Measurements from ENCODE around the gene PRM3. TPM values are rescaled to one million over a fixed set of nuclear protein-coding genes. Genes with fewer than 3 reads are reported as not detected.

PRM3 gene
- total RNA-seq, 1 donor from 2014 or later: not detected

DNA sequence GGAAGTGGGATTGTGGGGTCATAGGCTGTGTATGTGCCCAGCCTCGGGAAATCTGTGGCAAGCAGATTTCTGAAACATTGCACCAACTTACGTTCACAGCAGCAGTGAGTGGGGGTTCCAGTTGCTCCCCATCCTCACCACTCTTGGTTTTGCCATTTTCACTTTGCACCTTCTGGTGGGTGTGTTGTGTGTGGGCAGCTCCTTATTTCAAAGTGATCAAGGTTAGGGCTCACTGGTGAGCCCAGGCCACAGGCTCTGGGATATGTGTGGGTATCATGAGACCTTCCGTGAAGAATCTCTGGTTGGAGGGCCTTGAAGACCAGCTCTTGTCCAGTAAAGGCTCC, 37.2 kb upstream of the PRM3 start:
- no peaks in the 10 kb centered on the region for H3K79me2 ChIP-seq (ENCODE audit: low read depth)
- Mint-ChIP-seq H3K9me3 (no peaks in the 10 kb centered on the region), H3K27ac (no peak overlapping the region), H3K4me1 (peaks cover 28% of the 10 kb centered on the region), H3K4me3 (no peak overlapping the region), H3K27me3 (ENCODE audit: insufficient read depth, low read depth) (peaks cover 10% of the 10 kb centered on the region), H3K36me3 (no peaks in the 10 kb centered on the region)
- no peak overlapping the region for H3K4me3 ChIP-seq
- H2AFZ ChIP-seq (replicated peaks): no peak overlapping the region
- no peak overlapping the region for H3K27ac ChIP-seq
- DNase-seq (ENCODE audit: low spot score): no peak
- H3F3A ChIP-seq (ENCODE audit: low read depth): peaks cover 14% of the 10 kb centered on the region
- H3K27me3 ChIP-seq: peaks cover 14% of the 10 kb centered on the region
- TF ChIP-seq EZH2phosphoT487 (IDR thresholded peaks at IDR 0.05) (no peak), EZH2 (IDR thresholded peaks at IDR 0.05) (no peak)
- TF ChIP-seq, protein P1, sequence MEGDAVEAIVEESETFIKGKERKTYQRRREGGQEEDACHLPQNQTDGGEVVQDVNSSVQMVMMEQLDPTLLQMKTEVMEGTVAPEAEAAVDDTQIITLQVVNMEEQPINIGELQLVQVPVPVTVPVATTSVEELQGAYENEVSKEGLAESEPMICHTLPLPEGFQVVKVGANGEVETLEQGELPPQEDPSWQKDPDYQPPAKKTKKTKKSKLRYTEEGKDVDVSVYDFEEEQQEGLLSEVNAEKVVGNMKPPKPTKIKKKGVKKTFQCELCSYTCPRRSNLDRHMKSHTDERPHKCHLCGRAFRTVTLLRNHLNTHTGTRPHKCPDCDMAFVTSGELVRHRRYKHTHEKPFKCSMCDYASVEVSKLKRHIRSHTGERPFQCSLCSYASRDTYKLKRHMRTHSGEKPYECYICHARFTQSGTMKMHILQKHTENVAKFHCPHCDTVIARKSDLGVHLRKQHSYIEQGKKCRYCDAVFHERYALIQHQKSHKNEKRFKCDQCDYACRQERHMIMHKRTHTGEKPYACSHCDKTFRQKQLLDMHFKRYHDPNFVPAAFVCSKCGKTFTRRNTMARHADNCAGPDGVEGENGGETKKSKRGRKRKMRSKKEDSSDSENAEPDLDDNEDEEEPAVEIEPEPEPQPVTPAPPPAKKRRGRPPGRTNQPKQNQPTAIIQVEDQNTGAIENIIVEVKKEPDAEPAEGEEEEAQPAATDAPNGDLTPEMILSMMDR (IDR thresholded peaks at IDR 0.05): no peak
- H4K20me1 ChIP-seq (ENCODE audit: low read depth): no peaks in the 10 kb centered on the region
- no peak overlapping the region for H3K9ac ChIP-seq
- no peaks in the 10 kb centered on the region for H3K9me3 ChIP-seq (ENCODE audit: low read depth)
- H3K36me3 ChIP-seq: no peaks in the 10 kb centered on the region
- no peak overlapping the region for H3K4me2 ChIP-seq
- peaks cover 14% of the 10 kb centered on the region for H3K4me1 ChIP-seq

DNA sequence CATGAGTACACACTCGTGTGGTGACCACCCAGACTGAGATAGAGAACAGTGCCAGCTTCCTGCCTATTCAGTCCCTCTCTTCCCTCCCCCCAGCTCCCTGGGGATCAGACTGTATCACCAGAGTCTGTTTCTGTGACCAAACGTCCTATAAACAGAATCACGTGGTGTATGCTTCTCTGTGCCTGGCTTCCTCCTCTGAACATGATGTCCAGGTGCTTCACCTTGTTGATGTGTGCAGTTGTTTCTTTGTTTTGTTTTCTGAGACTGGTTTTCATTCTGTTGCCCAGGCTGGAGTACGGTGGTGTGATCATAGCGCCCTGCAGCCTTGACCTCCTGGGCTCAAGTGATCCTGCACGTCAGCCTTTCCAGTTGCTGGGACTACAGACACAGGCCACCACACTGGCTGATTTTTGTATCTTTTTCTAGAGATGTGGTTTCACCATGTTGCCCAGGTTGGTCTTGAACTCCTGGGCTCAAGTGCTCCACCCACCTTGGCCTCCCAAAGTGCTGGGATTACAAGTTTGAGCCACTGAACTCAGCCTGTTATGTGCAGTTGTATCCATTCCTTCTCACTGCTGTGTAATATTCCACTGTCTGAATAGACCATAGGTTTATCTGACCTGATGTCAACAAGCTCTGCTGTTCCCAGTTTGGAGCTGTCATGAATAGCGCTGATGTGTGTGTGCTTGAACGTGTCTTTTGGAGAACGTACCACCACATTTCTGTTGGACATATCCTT, 36.6 kb upstream of the PRM3 start:
- H3K79me2 ChIP-seq (ENCODE audit: low read depth): no peaks in the 10 kb centered on the region
- no peak overlapping the region for H2AFZ ChIP-seq (replicated peaks)
- no peaks in the 10 kb centered on the region for H3K9me3 Mint-ChIP-seq
- H3K27me3 ChIP-seq: peaks cover 11% of the 10 kb centered on the region
- no peaks in the 10 kb centered on the region for H3K36me3 Mint-ChIP-seq
- peaks cover 10% of the 10 kb centered on the region for H3K27me3 Mint-ChIP-seq (ENCODE audit: insufficient read depth, low read depth)
- H3K27ac ChIP-seq: no peak overlapping the region
- H3K36me3 ChIP-seq: no peaks in the 10 kb centered on the region
- H3K27ac Mint-ChIP-seq: no peak overlapping the region
- no peak for DNase-seq (ENCODE audit: low spot score)
- peaks cover 8% of the 10 kb centered on the region for H3K4me1 ChIP-seq
- H3K4me3 Mint-ChIP-seq: no peak overlapping the region
- H3K9me3 ChIP-seq (ENCODE audit: low read depth): no peaks in the 10 kb centered on the region
- H3F3A ChIP-seq (ENCODE audit: low read depth): peaks cover 8% of the 10 kb centered on the region
- TF ChIP-seq, protein P1 (IDR thresholded peaks at IDR 0.05): no peak
- no peak for TF ChIP-seq EZH2 (IDR thresholded peaks at IDR 0.05)
- no peak for TF ChIP-seq EZH2phosphoT487 (IDR thresholded peaks at IDR 0.05)
- no peak overlapping the region for H3K4me2 ChIP-seq
- H3K4me3 ChIP-seq: no peak overlapping the region
- no peak overlapping the region for H3K9ac ChIP-seq
- no peaks in the 10 kb centered on the region for H4K20me1 ChIP-seq (ENCODE audit: low read depth)
- peaks cover 28% of the 10 kb centered on the region for H3K4me1 Mint-ChIP-seq

DNA sequence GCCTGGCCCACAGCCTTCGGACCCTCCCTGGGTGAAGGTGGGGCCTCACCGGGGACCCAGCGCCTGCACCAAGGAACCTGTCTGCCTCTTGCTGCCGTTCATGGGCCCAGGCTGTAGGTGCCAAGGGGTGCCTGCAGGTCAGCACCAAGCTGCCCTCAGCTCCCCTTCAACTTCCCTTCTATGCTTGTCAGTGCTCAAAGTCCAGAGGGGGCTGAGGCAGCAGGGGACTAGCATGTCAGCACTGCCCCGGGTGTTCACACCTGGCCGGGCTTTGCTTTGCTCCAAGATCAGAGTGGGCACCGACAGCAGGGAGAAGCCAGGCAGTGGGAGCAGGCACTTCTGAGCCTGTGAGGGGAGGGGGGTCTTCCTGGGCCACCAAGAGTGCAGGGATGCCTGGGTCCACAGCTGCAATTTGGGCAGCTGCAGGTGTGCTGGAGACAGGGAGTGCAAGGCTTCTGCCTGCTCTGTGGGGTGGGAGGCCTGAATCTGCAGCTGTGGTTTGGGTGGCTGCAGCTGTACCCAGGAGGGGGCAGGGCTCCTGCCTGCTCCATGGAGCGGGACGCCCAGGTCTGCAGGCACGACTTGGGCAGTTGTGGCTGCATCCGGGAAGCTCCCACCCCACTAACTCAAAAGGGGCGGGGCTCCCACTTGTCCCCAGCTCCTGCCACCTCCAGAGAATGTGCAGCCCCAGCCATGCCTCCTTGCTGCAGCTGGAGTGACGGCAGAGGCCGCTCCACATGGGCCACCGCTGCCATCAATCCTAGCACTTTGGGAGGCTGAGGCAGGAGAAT, 35.3 kb upstream of the PRM3 start:
- Histone ChIP-seq H3K27me3 (no peaks in the 10 kb centered on the region), H3K4me3 (no peak overlapping the region), H3K27ac (no peak overlapping the region), H3K9ac (no peak overlapping the region), H3K4me1 (peaks cover 6% of the 10 kb centered on the region), H3K4me2 (no peak overlapping the region), H4K20me1 (ENCODE audit: low read depth) (no peaks in the 10 kb centered on the region), H3K9me3 (ENCODE audit: low read depth) (no peaks in the 10 kb centered on the region), H3K79me2 (ENCODE audit: low read depth) (no peaks in the 10 kb centered on the region), H3F3A (ENCODE audit: low read depth) (no peaks in the 10 kb centered on the region), H2AFZ (replicated peaks) (no peak overlapping the region), H3K36me3 (no peaks in the 10 kb centered on the region)
- H3K27me3 Mint-ChIP-seq (ENCODE audit: insufficient read depth, low read depth): peaks cover 10% of the 10 kb centered on the region
- no peak overlapping the region for H3K4me3 Mint-ChIP-seq
- peak; percentile 24 for DNase-seq (ENCODE audit: low spot score)
- peaks cover 4% of the 10 kb centered on the region for H3K9me3 Mint-ChIP-seq
- no peaks in the 10 kb centered on the region for H3K36me3 Mint-ChIP-seq
- H3K4me1 Mint-ChIP-seq: peaks cover 20% of the 10 kb centered on the region
- TF ChIP-seq EZH2 (IDR thresholded peaks at IDR 0.05): no peak
- H3K27ac Mint-ChIP-seq: no peak overlapping the region
